Left ventricle myocardium superior (tissue), 1 donor: ENCODE measurements around the gene FGF11. TPM values are rescaled to one million over a fixed set of nuclear protein-coding genes. Genes with fewer than 3 reads are reported as not detected.

Experiments used
- ATAC-seq: fragments of 200-7000 bp; cut with Tn5 transposase; one replicate; pipeline ENCODE4 v1.9.1; 2020; ENCODE audit warnings: mild to moderate bottlenecking, moderate library complexity
- DNase-seq: peaks from one replicate; pipeline ENCODE4 v3.0.0-alpha.2; 2020
- intact Hi-C: fragments of 100-400 bp; cut with micrococcal nuclease; formaldehyde crosslinking; loops from one replicate; pipeline ENCODE4 v1.11.0; 2022
- total RNA-seq: library from RNA; stranded (reverse); fragmentation: NEBNext Ultra II Directional; extraction: Animal tissue kit (Norgen Biotek cat#: 25700); gene quantifications from one replicate; pipeline ENCODE4 v1.2.1, GENCODE V29; 2021
- donor health status: DM: no; HTN: yes; CAD: no; lungs with severe emphysema.

Gene FGF11
- total RNA-seq, 1 donor from 2014 or later = 13.8 TPM

GRCh38 chr17:7407485-7408251, 31.6 kb upstream of the FGF11 start, which contains the start of gene NLGN2:
Gene NLGN2 (plus strand): TSS chr17:7407845. CDS start chr17:7408256, 411 bp downstream.
- intact Hi-C loops = no loop called here
- no peak for DNase-seq
- no peak for ATAC-seq

- DNase-seq (no peak), ATAC-seq (no peak)
- intact Hi-C loops = no loop called here
Observed at GRCh38 chr17:7408252-7408727, 31.0 kb upstream of the FGF11 start.

GRCh38 chr17:7408863-7409262, 30.4 kb upstream of the FGF11 start:
- no peak for ATAC-seq
- intact Hi-C loops = no loop called here
- DNase-seq = no peak

GRCh38 chr17:7409716-7410115, 29.6 kb upstream of the FGF11 start:
- DNase-seq = no peak
- no peak for ATAC-seq

GRCh38 chr17:7410634-7411426, 28.5 kb upstream of the FGF11 start:
- no peak for DNase-seq
- no peak for ATAC-seq
- intact Hi-C loops = no loop called here

More at GRCh38 chr17:7409716-7410115, 29.6 kb upstream of the FGF11 start:
- intact Hi-C loops = no loop called here

GRCh38 chr17:7411427-7411750, 27.9 kb upstream of the FGF11 start:
- intact Hi-C loops = no loop called here
- DNase-seq (no peak), ATAC-seq (no peak)

GRCh38 chr17:7413346-7413985, 25.8 kb upstream of the FGF11 start:
- ATAC-seq (no peak), DNase-seq (no peak)
- intact Hi-C loops = no loop called here

- ATAC-seq = no peak
- no peak for DNase-seq
- intact Hi-C loops = no loop called here
Observed at GRCh38 chr17:7414837-7415236, 24.5 kb upstream of the FGF11 start.

GRCh38 chr17:7415784-7416183, 23.5 kb upstream of the FGF11 start:
- intact Hi-C loops = no loop called here
- no peak for ATAC-seq
- no peak for DNase-seq

GRCh38 chr17:7416323-7416722, 23.0 kb upstream of the FGF11 start:
- ATAC-seq (no peak), DNase-seq (no peak)
- intact Hi-C loops = no loop called here

- DNase-seq = no peak
Observed at GRCh38 chr17:7417056-7417655, 22.2 kb upstream of the FGF11 start.

GRCh38 chr17:7418472-7419152, 20.7 kb upstream of the FGF11 start:
- no peak for DNase-seq
- intact Hi-C loops = no loop called here

More at GRCh38 chr17:7417056-7417655, 22.2 kb upstream of the FGF11 start:
- no peak for ATAC-seq
- intact Hi-C loops = no loop called here

GRCh38 chr17:7419819-7420610, 19.3 kb upstream of the FGF11 start, which contains the start of gene SPEM1:
Gene SPEM1 (plus strand): TSS chr17:7420324. CDS start chr17:7420385, 61 bp downstream.
- DNase-seq = no peak
- ATAC-seq = no peak
- intact Hi-C loops = no loop called here

More at GRCh38 chr17:7418472-7419152, 20.7 kb upstream of the FGF11 start:
- no peak for ATAC-seq

- intact Hi-C loops = no loop called here
- ATAC-seq (no peak), DNase-seq (no peak)
Observed at GRCh38 chr17:7421186-7421585, 18.1 kb upstream of the FGF11 start.

GRCh38 chr17:7423679-7424078, 15.6 kb upstream of the FGF11 start:
- intact Hi-C loops = no loop called here
- ATAC-seq (no peak), DNase-seq (no peak)

- intact Hi-C loops = no loop called here
- ATAC-seq = no peak
- DNase-seq = no peak
Observed at GRCh38 chr17:7425316-7425715, 14.0 kb upstream of the FGF11 start, which contains the start of gene SPEM2. Gene SPEM2 (plus strand): TSS chr17:7425616. CDS start chr17:7425689, 73 bp downstream.

GRCh38 chr17:7425756-7426155, 13.6 kb upstream of the FGF11 start:
- no peak for DNase-seq
- no peak for ATAC-seq
- intact Hi-C loops = no loop called here
